Measurements from ENCODE around the gene ACAT2. TPM values are rescaled to one million over a fixed set of nuclear protein-coding genes. Genes with fewer than 3 reads are reported as not detected.
"Not testable (repeated sequence)": the region's sequence is repeated elsewhere in the genome, so short reads cannot be mapped to it uniquely, and the experiment has no call there.

Gene ACAT2
- total RNA-seq, 1 donor from 2014 or later = 5.2 TPM

- no peak for ATAC-seq
- no peak for DNase-seq (ENCODE audit: missing footprints)
- intact Hi-C loops (cut with DNase I) = no loop called here
Observed at GRCh38 chr6:159821726-159822125, 59.9 kb downstream of the ACAT2 start.

DNA sequence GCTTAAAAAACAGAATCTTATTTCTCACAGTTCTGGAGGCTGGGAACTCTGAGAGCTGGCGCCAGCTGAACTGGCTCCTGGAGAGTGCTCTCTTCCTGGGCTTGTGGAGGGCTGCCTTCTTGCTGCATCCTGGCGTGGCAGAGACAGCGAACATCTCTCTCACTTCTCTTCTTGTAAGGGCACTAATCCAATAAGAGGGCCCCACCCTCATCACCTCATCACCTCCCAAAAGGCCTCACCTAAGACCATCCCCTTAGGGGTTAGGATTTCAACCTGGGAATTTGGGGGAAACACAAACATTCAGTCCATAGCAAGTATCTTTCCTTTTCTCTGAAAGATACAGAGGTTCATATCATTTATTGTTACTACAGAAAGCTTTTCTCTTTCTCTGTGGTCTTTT lies 62.1 kb downstream of the ACAT2 start:
- intact Hi-C loops (cut with DNase I) = no loop called here
- no peak for ATAC-seq
- DNase-seq (ENCODE audit: missing footprints) = no peak

GRCh38 chr6:159824690-159825089 lies 62.8 kb downstream of the ACAT2 start:
- ATAC-seq; intact Hi-C loops (cut with DNase I); DNase-seq (ENCODE audit: missing footprints): not testable (repeated sequence)

DNA sequence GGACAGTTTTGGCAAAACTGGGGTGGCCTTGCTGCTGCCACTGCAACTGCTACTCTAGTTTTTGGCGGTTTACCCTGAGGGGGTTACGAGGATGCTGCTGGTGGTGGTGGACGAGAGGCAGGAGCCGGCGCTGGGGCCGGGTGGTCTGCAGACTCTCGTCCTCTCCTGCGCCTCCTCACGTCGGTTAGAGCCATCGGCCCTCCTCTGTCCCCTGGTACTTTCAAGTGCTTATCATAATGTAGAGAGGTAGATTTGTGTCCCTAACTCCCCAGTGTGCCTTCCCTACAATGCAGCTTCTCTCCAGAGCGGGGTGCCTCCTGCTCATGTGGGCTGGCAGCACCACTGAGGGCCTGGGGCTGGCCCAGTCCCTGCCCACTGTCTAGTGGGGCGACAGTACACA lies 64.2 kb downstream of the ACAT2 start:
- ATAC-seq = no peak
- no peak for DNase-seq (ENCODE audit: missing footprints)
- intact Hi-C loops (cut with DNase I) = no loop called here

DNA sequence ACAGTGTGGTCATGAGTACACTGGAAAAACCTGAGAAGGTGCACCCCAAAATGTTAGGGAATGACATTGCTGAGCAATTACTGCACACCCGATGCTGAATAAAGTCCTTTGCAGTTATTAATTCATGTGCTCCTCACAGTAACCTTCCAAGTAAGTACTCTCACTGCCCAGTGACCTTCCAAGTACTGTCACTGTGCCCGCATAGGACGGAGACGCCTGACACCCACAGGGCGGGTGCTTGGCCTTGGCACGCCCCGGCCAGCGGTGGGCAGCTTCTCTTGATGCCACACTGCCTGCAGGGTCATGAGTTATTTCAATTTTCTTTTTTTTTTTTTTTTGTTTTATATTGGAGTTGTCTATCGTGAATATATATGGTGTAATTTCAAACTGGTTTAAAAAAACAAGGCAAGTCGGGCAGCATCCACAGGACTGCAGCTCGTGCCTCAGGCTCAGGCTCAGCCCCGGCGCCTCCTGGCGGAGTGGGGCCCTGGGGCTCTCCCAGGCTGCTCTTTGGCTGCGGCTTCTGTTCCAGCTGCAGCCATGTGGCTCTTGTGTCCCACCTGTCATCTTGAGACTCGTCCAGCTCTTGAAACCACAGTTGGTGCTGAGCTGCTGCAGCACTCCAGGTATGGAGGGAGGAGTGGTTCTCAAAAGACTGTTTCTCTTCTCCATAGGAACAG lies 65.3 kb downstream of the ACAT2 start:
- ATAC-seq = peak; percentile 58
- no peak for DNase-seq (ENCODE audit: missing footprints)
- intact Hi-C loops (cut with DNase I) = no loop called here

DNA sequence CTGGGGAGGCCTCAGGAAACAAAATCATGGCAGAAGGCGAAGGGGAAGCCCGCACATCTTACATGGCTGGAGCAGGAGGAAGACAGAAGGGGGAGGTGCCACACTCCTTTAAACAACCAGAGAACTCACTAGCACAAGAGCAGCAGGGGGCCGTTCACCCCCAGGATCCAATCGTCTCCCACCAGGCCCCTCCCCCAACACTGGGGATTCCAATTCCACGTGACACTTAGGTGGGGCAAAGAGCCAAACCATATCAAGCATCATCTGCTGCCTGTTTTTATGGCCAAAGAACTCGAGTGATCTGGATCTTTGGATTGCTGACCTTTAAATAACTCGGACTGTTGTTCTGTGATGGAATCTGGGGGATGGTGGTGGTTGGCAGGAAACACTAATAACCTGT lies 66.2 kb downstream of the ACAT2 start:
- ATAC-seq (no peak), DNase-seq (ENCODE audit: missing footprints) (no peak)
- intact Hi-C loops (cut with DNase I) = no loop called here

Other genes starting within 250 kb of the ACAT2 start
- 1,072 TPM for gene SOD2, start 68.8 kb upstream of the ACAT2 start, total RNA-seq
- gene WTAP, start 34.5 kb upstream of the ACAT2 start, total RNA-seq = 45.9 TPM
- gene TCP1, start 27.6 kb downstream of the ACAT2 start, total RNA-seq = 170 TPM
- 69.8 TPM for gene MRPL18, start 28.4 kb downstream of the ACAT2 start, total RNA-seq
- 0.32 TPM for gene PNLDC1, start 38.2 kb downstream of the ACAT2 start, total RNA-seq
- gene MAS1, start 128.9 kb downstream of the ACAT2 start, total RNA-seq = not detected
- 63.1 TPM for gene IGF2R, start 207.0 kb downstream of the ACAT2 start, total RNA-seq

Measured in Right ventricle myocardium inferior (tissue), 1 donor.